Panc1 (cell line): ENCODE results near the gene SLC12A4.

Experiments used
- CTCF ChIP-seq: fragments of 450-650 bp; IDR thresholded peaks from 2 replicates; pipeline ENCODE4 v1.5.1; 2017; ENCODE audit warnings: mild to moderate bottlenecking
- POLR2AphosphoS5 ChIP-seq: IDR thresholded peaks from 2 replicates; pipeline ENCODE4 v1.6.1; 2012; ENCODE audit warnings: mild to moderate bottlenecking, low read depth, low read length, moderate library complexity

DNA sequence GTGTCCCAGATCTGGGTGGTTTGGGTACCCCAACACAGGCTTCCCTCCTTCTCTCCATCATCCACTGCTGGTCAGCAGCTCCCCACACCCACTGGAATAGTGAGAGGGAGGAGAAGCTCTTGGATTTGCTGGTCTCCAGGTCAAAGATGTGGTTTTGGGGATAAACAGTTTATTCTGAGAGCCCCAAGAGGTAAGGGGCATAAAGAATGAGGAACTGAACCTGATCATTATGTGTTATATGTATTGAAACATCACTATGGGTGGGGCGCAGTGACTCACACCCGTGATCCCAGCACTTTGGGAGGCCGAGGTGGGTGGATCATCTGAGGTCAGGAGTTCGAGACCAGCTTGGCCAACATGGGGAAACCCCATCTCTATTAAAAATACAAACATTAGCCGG lies 27.0 kb upstream of the SLC12A4 start:
- TF ChIP-seq CTCF (no peak), POLR2AphosphoS5 (no peak)
